IgD-negative memory B cell (primary cell): ENCODE measurements around the gene ZNF200. TPM values are rescaled to one million over a fixed set of nuclear protein-coding genes. Genes with fewer than 3 reads are reported as not detected.
"Not testable (repeated sequence)": the region's sequence is repeated elsewhere in the genome, so short reads cannot be mapped to it uniquely, and the experiment has no call there.

Experiments
- H3K27ac Mint-ChIP-seq, 3 donors: one replicate each; pipeline ENCODE4 v1.8.0; 2020 to 2022; ENCODE audit warnings: mild to moderate bottlenecking in 3 of 3, mixed read lengths in 3 of 3, moderate library complexity in 1 of 3
- H3K27me3 Mint-ChIP-seq: one replicate; pipeline ENCODE4 v1.8.0; 2021; ENCODE audit warnings: mixed read lengths
- H3K36me3 Mint-ChIP-seq: one replicate; pipeline ENCODE4 v1.8.0; 2020; ENCODE audit warnings: mild to moderate bottlenecking, mixed read lengths
- H3K4me1 Mint-ChIP-seq, 3 donors: one replicate each; pipeline ENCODE4 v1.8.0; 2020 to 2022; ENCODE audit warnings: mixed read lengths in 3 of 3, mild to moderate bottlenecking in 1 of 3
- H3K4me3 Mint-ChIP-seq, 4 donors: one replicate each; pipeline ENCODE4 v1.8.0; 2020 to 2022; ENCODE audit warnings: mild to moderate bottlenecking in 4 of 4, mixed read lengths in 4 of 4, moderate library complexity in 3 of 4
- H3K9me3 Mint-ChIP-seq, 3 donors: one replicate each; pipeline ENCODE4 v1.8.0; 2020 to 2021; ENCODE audit warnings: mixed read lengths in 3 of 3, mild to moderate bottlenecking in 1 of 3
- polyA plus RNA-seq: library from polyadenylated mRNA; unstranded; fragments of 300-500 nt; fragmentation: Illumina TruSeq; gene quantifications from one replicate; pipeline ENCODE4 v1.2.3, GENCODE V29; 2021

The ZNF200 gene
- polyA plus RNA-seq, 1 donor from 2014 or later: 8.3 TPM

- H3K27me3 Mint-ChIP-seq: peaks cover 46% of the 10 kb centered on the region
- not testable (repeated sequence) for H3K27ac Mint-ChIP-seq, H3K9me3 Mint-ChIP-seq, H3K36me3 Mint-ChIP-seq, H3K4me3 Mint-ChIP-seq, H3K4me1 Mint-ChIP-seq
Measured at GRCh38 chr16:3197694-3198333, 37.1 kb downstream of the ZNF200 start.

GRCh38 chr16:3195975-3196374 lies 39.0 kb downstream of the ZNF200 start:
- no peak overlapping the region for H3K4me3 Mint-ChIP-seq
- H3K27me3 Mint-ChIP-seq: peaks cover 52% of the 10 kb centered on the region
- H3K9me3 Mint-ChIP-seq: peaks cover 0 to 8% (median under 1%) of the 10 kb centered on the region in 3 donors
- peak overlapping the region in 1 of 3 donors; percentile 39 for H3K27ac Mint-ChIP-seq
- peaks cover 0 to 5% (median 4%) of the 10 kb centered on the region in 3 donors for H3K4me1 Mint-ChIP-seq
- H3K36me3 Mint-ChIP-seq: no peaks in the 10 kb centered on the region

- Mint-ChIP-seq H3K27ac (no peak overlapping the region), H3K36me3 (no peaks in the 10 kb centered on the region), H3K9me3 (peaks cover 0 to 11% (median 4%) of the 10 kb centered on the region in 3 donors), H3K4me1 (peaks cover 2 to 9% (median 8%) of the 10 kb centered on the region in 3 donors), H3K4me3 (peak overlapping the region in 1 of 4 donors; percentile 53), H3K27me3 (peaks cover 57% of the 10 kb centered on the region)
Measured at GRCh38 chr16:3194792-3195191, 40.2 kb downstream of the ZNF200 start.

- Mint-ChIP-seq H3K4me3 (peak overlapping the region in 1 of 4 donors; percentile 53), H3K27me3 (peaks cover 68% of the 10 kb centered on the region), H3K36me3 (no peaks in the 10 kb centered on the region), H3K4me1 (peaks cover 11 to 13% (median 12%) of the 10 kb centered on the region in 3 donors), H3K9me3 (peaks cover 0 to 11% (median 4%) of the 10 kb centered on the region in 3 donors), H3K27ac (peak overlapping the region; percentile 7 to 72 (median 71))
Measured at GRCh38 chr16:3193221-3194212, 41.4 kb downstream of the ZNF200 start.

- Mint-ChIP-seq H3K4me3 (peak overlapping the region in 1 of 4 donors; percentile 45), H3K9me3 (peaks cover 0 to 14% (median 4%) of the 10 kb centered on the region in 3 donors), H3K27ac (peak overlapping the region in 2 of 3 donors; percentile 71 to 98), H3K4me1 (peaks cover 11 to 20% (median 13%) of the 10 kb centered on the region in 3 donors), H3K27me3 (peaks cover 73% of the 10 kb centered on the region), H3K36me3 (no peaks in the 10 kb centered on the region)
Measured at GRCh38 chr16:3192476-3193019, 42.4 kb downstream of the ZNF200 start.

GRCh38 chr16:3190949-3191353 lies 44.0 kb downstream of the ZNF200 start:
- H3K4me3 Mint-ChIP-seq: peak overlapping the region in 3 of 4 donors; percentile 66 to 79 (median 75)
- peaks cover 11 to 20% (median 13%) of the 10 kb centered on the region in 3 donors for H3K4me1 Mint-ChIP-seq
- H3K27ac Mint-ChIP-seq: peak overlapping the region; percentile 80 to 98 (median 85)
- H3K27me3 Mint-ChIP-seq: peaks cover 81% of the 10 kb centered on the region
- H3K9me3 Mint-ChIP-seq: peaks cover 0 to 18% (median 6%) of the 10 kb centered on the region in 3 donors
- no peaks in the 10 kb centered on the region for H3K36me3 Mint-ChIP-seq

- Mint-ChIP-seq H3K9me3 (peaks cover 0 to 19% (median 9%) of the 10 kb centered on the region in 3 donors), H3K27me3 (peaks cover 78% of the 10 kb centered on the region), H3K4me1 (peaks cover 11 to 20% (median 13%) of the 10 kb centered on the region in 3 donors), H3K27ac (peak overlapping the region; percentile 90 to 98 (median 98)), H3K36me3 (no peaks in the 10 kb centered on the region), H3K4me3 (peak overlapping the region in 3 of 4 donors; percentile 84 to 89 (median 84))
Measured at GRCh38 chr16:3189869-3190268, 45.1 kb downstream of the ZNF200 start.

GRCh38 chr16:3188925-3189825 lies 45.8 kb downstream of the ZNF200 start:
- Mint-ChIP-seq H3K4me3 (peak overlapping the region; percentile 34 to 89 (median 84)), H3K27me3 (peaks cover 76% of the 10 kb centered on the region), H3K27ac (peak overlapping the region; percentile 90 to 98 (median 98)), H3K9me3 (peaks cover 0 to 22% (median 9%) of the 10 kb centered on the region in 3 donors), H3K36me3 (peaks cover under 1% of the 10 kb centered on the region), H3K4me1 (peaks cover 13 to 22% (median 16%) of the 10 kb centered on the region in 3 donors)

GRCh38 chr16:3188675-3188924 lies 46.4 kb downstream of the ZNF200 start:
- Mint-ChIP-seq H3K27ac (peak overlapping the region in 2 of 3 donors; percentile 98), H3K4me3 (peak overlapping the region in 3 of 4 donors; percentile 34 to 89 (median 51)), H3K27me3 (peaks cover 75% of the 10 kb centered on the region), H3K4me1 (peaks cover 17 to 28% (median 19%) of the 10 kb centered on the region in 3 donors), H3K9me3 (peaks cover 0 to 23% (median 9%) of the 10 kb centered on the region in 3 donors), H3K36me3 (peaks cover 3% of the 10 kb centered on the region)

- H3K27me3 Mint-ChIP-seq: peaks cover 75% of the 10 kb centered on the region
- H3K4me3 Mint-ChIP-seq: peak within 1 kb of the TSS; percentile 50 to 89 (median 84)
- peaks cover 3% of the 10 kb centered on the region for H3K36me3 Mint-ChIP-seq
- H3K9me3 Mint-ChIP-seq: peaks cover 0 to 25% (median 9%) of the 10 kb centered on the region in 3 donors
- peaks cover 21 to 28% (median 23%) of the 10 kb centered on the region in 3 donors for H3K4me1 Mint-ChIP-seq
- H3K27ac Mint-ChIP-seq: peak within 1 kb of the TSS; percentile 91 to 98 (median 98)
Measured at GRCh38 chr16:3187798-3188674, 46.9 kb downstream of the ZNF200 start, which contains the start of gene OR1F1. OR1F1 (plus strand) TSS chr16:3188204.

- Mint-ChIP-seq H3K9me3 (peaks cover 0 to 25% (median 9%) of the 10 kb centered on the region in 3 donors), H3K27ac (peak overlapping the region in 2 of 3 donors; percentile 91 to 97), H3K27me3 (peaks cover 76% of the 10 kb centered on the region), H3K4me3 (peak overlapping the region in 1 of 4 donors; percentile 76), H3K4me1 (peaks cover 21 to 28% (median 26%) of the 10 kb centered on the region in 3 donors), H3K36me3 (peaks cover 3% of the 10 kb centered on the region)
Measured at GRCh38 chr16:3186946-3187690, 47.8 kb downstream of the ZNF200 start.

- H3K36me3 Mint-ChIP-seq: peaks cover 3% of the 10 kb centered on the region
- peaks cover 73% of the 10 kb centered on the region for H3K27me3 Mint-ChIP-seq
- peak overlapping the region; percentile 61 to 81 (median 66) for H3K4me3 Mint-ChIP-seq
- peaks cover 11 to 21% (median 13%) of the 10 kb centered on the region in 3 donors for H3K4me1 Mint-ChIP-seq
- peaks cover 0 to 20% (median 4%) of the 10 kb centered on the region in 3 donors for H3K9me3 Mint-ChIP-seq
- H3K27ac Mint-ChIP-seq: peak overlapping the region; percentile 83 to 93 (median 89)
Measured at GRCh38 chr16:3183445-3184139, 51.4 kb downstream of the ZNF200 start.
